ENCODE measurements around the gene PRUNE1. TPM values are rescaled to one million over a fixed set of nuclear protein-coding genes. Genes with fewer than 3 reads are reported as not detected.

The PRUNE1 gene
- polyA plus RNA-seq, 4 donors: 15.1 to 31.6 (median 15.6) TPM

- peak overlapping the region; percentile 71 to 82 (median 76) for H3K27ac ChIP-seq (ENCODE audit: low read depth in 1 of 3, low read length in 2 of 3)
- peaks cover 4 to 37% (median 9%) of the 10 kb centered on the region in 3 donors for H3K4me1 ChIP-seq (ENCODE audit: control insufficient read depth in 3 of 3, insufficient read depth in 2 of 3, low read depth in 1 of 3, low read length in 2 of 3)
- H3K4me3 ChIP-seq (ENCODE audit: low read depth in 1 of 3, low read length in 3 of 3): no peak overlapping the region
- DNase-seq (peak; percentile 92 to 94), FAIRE-seq (no peak)
- peaks cover 0 to 9% (median 2%) of the 10 kb centered on the region in 3 donors for H3K36me3 ChIP-seq (ENCODE audit: control insufficient read depth in 3 of 3, insufficient read depth in 2 of 3, low read depth in 1 of 3, low read length in 3 of 3)
- H3K27me3 ChIP-seq (ENCODE audit: control insufficient read depth in 3 of 3, insufficient read depth in 3 of 3, low read length in 3 of 3): no peaks in the 10 kb centered on the region
- no peaks in the 10 kb centered on the region for H3K9me3 ChIP-seq (ENCODE audit: control insufficient read depth in 2 of 2, insufficient read depth in 1 of 2, low read depth in 1 of 2, low read length in 1 of 2)
- WGBS, 3 donors: 37 to 68% (median 56%) methylated on average over 14 of the region's 14 CpGs
These were observed 4.6 kb downstream of the PRUNE1 start for GRCh38 chr1:151012684-151013471.

- H3K36me3 ChIP-seq (ENCODE audit: control insufficient read depth in 3 of 3, insufficient read depth in 2 of 3, low read depth in 1 of 3, low read length in 3 of 3): peaks cover 0 to 10% (median 5%) of the 10 kb centered on the region in 3 donors
- DNase-seq (peak; percentile 65 to 70), FAIRE-seq (no peak)
- 12 to 41% (median 29%) methylated on average over 2 of the region's 2 CpGs for WGBS, 3 donors
- H3K27me3 ChIP-seq (ENCODE audit: control insufficient read depth in 3 of 3, insufficient read depth in 3 of 3, low read length in 3 of 3): no peaks in the 10 kb centered on the region
- no peak overlapping the region for H3K4me3 ChIP-seq (ENCODE audit: low read depth in 1 of 3, low read length in 3 of 3)
- no peaks in the 10 kb centered on the region for H3K9me3 ChIP-seq (ENCODE audit: control insufficient read depth in 2 of 2, insufficient read depth in 1 of 2, low read depth in 1 of 2, low read length in 1 of 2)
- H3K27ac ChIP-seq (ENCODE audit: low read depth in 1 of 3, low read length in 2 of 3): peak overlapping the region; percentile 57 to 82 (median 76)
- peaks cover 4 to 34% (median 9%) of the 10 kb centered on the region in 3 donors for H3K4me1 ChIP-seq (ENCODE audit: control insufficient read depth in 3 of 3, insufficient read depth in 2 of 3, low read depth in 1 of 3, low read length in 2 of 3)
These were observed 5.3 kb downstream of the PRUNE1 start for GRCh38 chr1:151013518-151013917.

- H3K36me3 ChIP-seq (ENCODE audit: control insufficient read depth in 3 of 3, insufficient read depth in 2 of 3, low read depth in 1 of 3, low read length in 3 of 3): peaks cover 0 to 51% (median 5%) of the 10 kb centered on the region in 3 donors
- H3K27ac ChIP-seq (ENCODE audit: low read depth in 1 of 3, low read length in 2 of 3): no peak overlapping the region
- no peaks in the 10 kb centered on the region for H3K4me1 ChIP-seq (ENCODE audit: control insufficient read depth in 3 of 3, insufficient read depth in 2 of 3, low read depth in 1 of 3, low read length in 2 of 3)
- H3K27me3 ChIP-seq (ENCODE audit: control insufficient read depth in 3 of 3, insufficient read depth in 3 of 3, low read length in 3 of 3): no peaks in the 10 kb centered on the region
- DNase-seq: peak; percentile 73 to 76
- WGBS, 3 donors: 32 to 52% (median 46%) methylated on average over 6 of the region's 6 CpGs
- FAIRE-seq: no peak
- H3K4me3 ChIP-seq (ENCODE audit: low read depth in 1 of 3, low read length in 3 of 3): no peak overlapping the region
- H3K9me3 ChIP-seq (ENCODE audit: control insufficient read depth in 2 of 2, insufficient read depth in 1 of 2, low read depth in 1 of 2, low read length in 1 of 2): no peaks in the 10 kb centered on the region
These were observed 16.4 kb downstream of the PRUNE1 start for GRCh38 chr1:151024540-151025146.

- no peak for DNase-seq
- H3K36me3 ChIP-seq (ENCODE audit: control insufficient read depth in 3 of 3, insufficient read depth in 2 of 3, low read depth in 1 of 3, low read length in 3 of 3): peaks cover 0 to 54% (median 11%) of the 10 kb centered on the region in 3 donors
- no peak overlapping the region for H3K4me3 ChIP-seq (ENCODE audit: low read depth in 1 of 3, low read length in 3 of 3)
- no peak for FAIRE-seq
- H3K9me3 ChIP-seq (ENCODE audit: control insufficient read depth in 2 of 2, insufficient read depth in 1 of 2, low read depth in 1 of 2, low read length in 1 of 2): no peaks in the 10 kb centered on the region
- no peak overlapping the region for H3K27ac ChIP-seq (ENCODE audit: low read depth in 1 of 3, low read length in 2 of 3)
- H3K4me1 ChIP-seq (ENCODE audit: control insufficient read depth in 3 of 3, insufficient read depth in 2 of 3, low read depth in 1 of 3, low read length in 2 of 3): no peaks in the 10 kb centered on the region
- H3K27me3 ChIP-seq (ENCODE audit: control insufficient read depth in 3 of 3, insufficient read depth in 3 of 3, low read length in 3 of 3): no peaks in the 10 kb centered on the region
These were observed 18.2 kb downstream of the PRUNE1 start for GRCh38 chr1:151026460-151026859.

- no peaks in the 10 kb centered on the region for H3K9me3 ChIP-seq (ENCODE audit: control insufficient read depth in 2 of 2, insufficient read depth in 1 of 2, low read depth in 1 of 2, low read length in 1 of 2)
- DNase-seq (no peak), FAIRE-seq (no peak)
- H3K4me1 ChIP-seq (ENCODE audit: control insufficient read depth in 3 of 3, insufficient read depth in 2 of 3, low read depth in 1 of 3, low read length in 2 of 3): no peaks in the 10 kb centered on the region
- H3K27me3 ChIP-seq (ENCODE audit: control insufficient read depth in 3 of 3, insufficient read depth in 3 of 3, low read length in 3 of 3): no peaks in the 10 kb centered on the region
- H3K36me3 ChIP-seq (ENCODE audit: control insufficient read depth in 3 of 3, insufficient read depth in 2 of 3, low read depth in 1 of 3, low read length in 3 of 3): peaks cover 0 to 58% (median 14%) of the 10 kb centered on the region in 3 donors
- H3K27ac ChIP-seq (ENCODE audit: low read depth in 1 of 3, low read length in 2 of 3): no peak overlapping the region
- 98 to 100% (median 98%) methylated on average over 8 of the region's 8 CpGs for WGBS, 3 donors
- no peak overlapping the region for H3K4me3 ChIP-seq (ENCODE audit: low read depth in 1 of 3, low read length in 3 of 3)
These were observed 23.9 kb downstream of the PRUNE1 start for GRCh38 chr1:151032164-151032563.

GRCh38 chr1:151035167-151035566 is 26.9 kb downstream of the PRUNE1 start:
- Histone ChIP-seq H3K27me3 (ENCODE audit: control insufficient read depth in 3 of 3, insufficient read depth in 3 of 3, low read length in 3 of 3) (no peaks in the 10 kb centered on the region), H3K27ac (ENCODE audit: low read depth in 1 of 3, low read length in 2 of 3) (no peak overlapping the region), H3K9me3 (ENCODE audit: control insufficient read depth in 2 of 2, insufficient read depth in 1 of 2, low read depth in 1 of 2, low read length in 1 of 2) (no peaks in the 10 kb centered on the region), H3K4me1 (ENCODE audit: control insufficient read depth in 3 of 3, insufficient read depth in 2 of 3, low read depth in 1 of 3, low read length in 2 of 3) (no peaks in the 10 kb centered on the region), H3K4me3 (ENCODE audit: low read depth in 1 of 3, low read length in 3 of 3) (no peak overlapping the region), H3K36me3 (ENCODE audit: control insufficient read depth in 3 of 3, insufficient read depth in 2 of 3, low read depth in 1 of 3, low read length in 3 of 3) (peaks cover 0 to 37% (median 12%) of the 10 kb centered on the region in 3 donors)
- FAIRE-seq (no peak), DNase-seq (no peak)
- 86 to 93% (median 92%) methylated on average over 3 of the region's 3 CpGs for WGBS, 3 donors

GRCh38 chr1:151036356-151036755 is 28.1 kb downstream of the PRUNE1 start, which contains the start of gene BNIPL:
TSS of gene BNIPL (plus strand) at chr1:151036586. CDS start at chr1:151036726, 140 bp downstream.
- Histone ChIP-seq H3K9me3 (ENCODE audit: control insufficient read depth in 2 of 2, insufficient read depth in 1 of 2, low read depth in 1 of 2, low read length in 1 of 2) (no peaks in the 10 kb centered on the region), H3K27me3 (ENCODE audit: control insufficient read depth in 3 of 3, insufficient read depth in 3 of 3, low read length in 3 of 3) (no peaks in the 10 kb centered on the region), H3K36me3 (ENCODE audit: control insufficient read depth in 3 of 3, insufficient read depth in 2 of 3, low read depth in 1 of 3, low read length in 3 of 3) (peaks cover 0 to 29% (median 9%) of the 10 kb centered on the region in 3 donors), H3K4me3 (ENCODE audit: low read depth in 1 of 3, low read length in 3 of 3) (no peak within 1 kb of the TSS), H3K4me1 (ENCODE audit: control insufficient read depth in 3 of 3, insufficient read depth in 2 of 3, low read depth in 1 of 3, low read length in 2 of 3) (no peaks in the 10 kb centered on the region), H3K27ac (ENCODE audit: low read depth in 1 of 3, low read length in 2 of 3) (no peak within 1 kb of the TSS)
- 49 to 79% (median 66%) methylated on average over 2 of the region's 2 CpGs for WGBS, 3 donors
- FAIRE-seq: no peak
- no peak for DNase-seq

- H3K4me1 ChIP-seq (ENCODE audit: control insufficient read depth in 3 of 3, insufficient read depth in 2 of 3, low read depth in 1 of 3, low read length in 2 of 3): no peaks in the 10 kb centered on the region
- DNase-seq (no peak), FAIRE-seq (no peak)
- H3K4me3 ChIP-seq (ENCODE audit: low read depth in 1 of 3, low read length in 3 of 3): no peak overlapping the region
- no peaks in the 10 kb centered on the region for H3K9me3 ChIP-seq (ENCODE audit: control insufficient read depth in 2 of 2, insufficient read depth in 1 of 2, low read depth in 1 of 2, low read length in 1 of 2)
- H3K27ac ChIP-seq (ENCODE audit: low read depth in 1 of 3, low read length in 2 of 3): no peak overlapping the region
- peaks cover 0 to 26% (median 9%) of the 10 kb centered on the region in 3 donors for H3K36me3 ChIP-seq (ENCODE audit: control insufficient read depth in 3 of 3, insufficient read depth in 2 of 3, low read depth in 1 of 3, low read length in 3 of 3)
- WGBS, 3 donors: 74 to 84% (median 75%) methylated on average over 6 of the region's 6 CpGs
- no peaks in the 10 kb centered on the region for H3K27me3 ChIP-seq (ENCODE audit: control insufficient read depth in 3 of 3, insufficient read depth in 3 of 3, low read length in 3 of 3)
These were observed 28.8 kb downstream of the PRUNE1 start for GRCh38 chr1:151037032-151037431.

Measured in small intestine (tissue), 7 donors.